Esophagus muscularis mucosa (tissue), 3 donors: ENCODE measurements around the gene HCLS1.

ENCODE experiments used
- POLR2A ChIP-seq: fragments of 450-650 bp; IDR thresholded peaks from one replicate; pipeline ENCODE4 v1.6.1; 2017; ENCODE audit warnings: antibody characterized with exemption, moderate library complexity, mild to moderate bottlenecking, low read depth
- TF ChIP-seq, protein P1 (sequence below), 3 experiments: fragments of 200-600 bp in 2 of 3; fragments of 450-650 bp in 1 of 3; sonication (generic) in 2 of 3; IDR thresholded peaks; one replicate each; pipeline ENCODE4 v1.5.1; 2017 to 2019; ENCODE audit warnings: antibody characterized with exemption in 3 of 3, mild to moderate bottlenecking in 2 of 3, moderate library complexity in 1 of 3

DNA sequence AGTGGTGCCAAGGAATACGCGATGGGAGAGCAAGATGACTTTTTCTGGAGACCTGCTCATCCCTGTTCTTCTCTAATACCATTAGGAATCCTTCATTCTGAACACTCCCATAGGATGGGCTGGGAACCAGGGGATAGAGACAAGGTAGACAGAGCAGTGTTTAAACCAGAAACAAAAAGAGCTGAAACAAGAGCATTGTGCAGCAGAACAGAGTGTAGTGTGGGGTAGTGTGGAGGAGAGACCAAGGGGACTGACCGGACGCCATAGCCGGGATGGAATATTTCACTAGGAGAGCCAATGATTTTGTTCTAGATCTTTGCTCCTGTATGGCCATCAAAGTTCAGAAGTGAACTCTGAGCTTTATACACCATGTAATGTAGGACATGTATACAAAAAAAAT lies 15.6 kb downstream of the HCLS1 start:
- TF ChIP-seq, protein P1, sequence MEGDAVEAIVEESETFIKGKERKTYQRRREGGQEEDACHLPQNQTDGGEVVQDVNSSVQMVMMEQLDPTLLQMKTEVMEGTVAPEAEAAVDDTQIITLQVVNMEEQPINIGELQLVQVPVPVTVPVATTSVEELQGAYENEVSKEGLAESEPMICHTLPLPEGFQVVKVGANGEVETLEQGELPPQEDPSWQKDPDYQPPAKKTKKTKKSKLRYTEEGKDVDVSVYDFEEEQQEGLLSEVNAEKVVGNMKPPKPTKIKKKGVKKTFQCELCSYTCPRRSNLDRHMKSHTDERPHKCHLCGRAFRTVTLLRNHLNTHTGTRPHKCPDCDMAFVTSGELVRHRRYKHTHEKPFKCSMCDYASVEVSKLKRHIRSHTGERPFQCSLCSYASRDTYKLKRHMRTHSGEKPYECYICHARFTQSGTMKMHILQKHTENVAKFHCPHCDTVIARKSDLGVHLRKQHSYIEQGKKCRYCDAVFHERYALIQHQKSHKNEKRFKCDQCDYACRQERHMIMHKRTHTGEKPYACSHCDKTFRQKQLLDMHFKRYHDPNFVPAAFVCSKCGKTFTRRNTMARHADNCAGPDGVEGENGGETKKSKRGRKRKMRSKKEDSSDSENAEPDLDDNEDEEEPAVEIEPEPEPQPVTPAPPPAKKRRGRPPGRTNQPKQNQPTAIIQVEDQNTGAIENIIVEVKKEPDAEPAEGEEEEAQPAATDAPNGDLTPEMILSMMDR (IDR thresholded peaks at IDR 0.05): no peak
- TF ChIP-seq POLR2A: no peak
